K562 (cell line): ENCODE results near the gene APOB. TPM values are rescaled to one million over a fixed set of nuclear protein-coding genes. Genes with fewer than 3 reads are reported as not detected.

Experiments
- ATAC-seq: fragments of 200-7000 bp; cut with Tn5 transposase; 3 replicates; pipeline ENCODE4 v1.9.1; 2020; ENCODE audit warnings: moderate library complexity
- BruUV-seq: library from RNA; stranded (reverse); fragments of 400-500 nt; replicated peaks from 2 replicates; lab custom pipeline; 2021; lab: Mats Ljungman, UMichigan
- CTCF ChIA-PET: fragments of 300-600 bp; formaldehyde crosslinking; extraction: SDS; loops from one replicate; lab custom pipeline; 2021; ENCODE audit warnings: low intra/inter-chr PET ratio; lab: Yijun Ruan, JAX
- POLR2A ChIA-PET: fragments of 300-600, 350-650 bp; sonication (Branson Sonifier 250); formaldehyde crosslinking; extraction: SDS; loops from one replicate; lab custom pipeline; 2021; ENCODE audit warnings: antibody characterized with exemption, inconsistent platforms; lab: Yijun Ruan, JAX
- DNase-seq, 4 experiments: peaks; one replicate each; pipeline versions ENCODE4 v3.0.0 to v3.0.0-alpha.2; 2011 to 2018; ENCODE audit warnings: low spot score in 3 of 4, mixed read lengths in 3 of 4; ENCODE audit errors: extremely low read depth in 1 of 4
- FAIRE-seq: peaks from 2 replicates; lab custom pipeline; 2011; peaks lifted over from hg19 to GRCh38; lab: Jason Lieb, UNC
- H2AFZ ChIP-seq: 2 replicates; pipeline ENCODE4 v1.6.0; 2011; ENCODE audit warnings: low read depth, low read length, control low read depth, inconsistent platforms
- H3K27ac ChIP-seq: fragments of 200-600 bp; 3 replicates; pipeline ENCODE4 v1.8.0; 2011; ENCODE audit warnings: low read depth, mild to moderate bottlenecking, control low read depth, inconsistent platforms, low read length, moderate library complexity, mixed read lengths; ENCODE audit errors: extremely low read depth
- H3K27me3 ChIP-seq, 2 experiments: fragments of 300-600 bp in 1 of 2; 2 replicates in 1 of 2; 3 replicates in 1 of 2; pipeline versions ENCODE4 v1.6.0 to v1.8.0; 2011; ENCODE audit warnings: inconsistent platforms in 2 of 2, low read length in 2 of 2, mild to moderate bottlenecking in 1 of 2, mixed read lengths in 1 of 2, moderate library complexity in 1 of 2; ENCODE audit not compliant: control insufficient read depth in 2 of 2, insufficient read depth in 2 of 2
- H3K36me3 ChIP-seq: fragments of 300-600 bp; 3 replicates; pipeline ENCODE4 v1.8.0; 2011; ENCODE audit warnings: mild to moderate bottlenecking, low read length, inconsistent platforms; ENCODE audit not compliant: control insufficient read depth, insufficient read depth
- H3K4me1 ChIP-seq, 2 experiments: fragments of 200-600 bp in 1 of 2; replicated peaks in 1 of 2; 2 replicates in 1 of 2; 3 replicates in 1 of 2; pipeline versions ENCODE4 v1.5.1 to v1.8.0; 2011; ENCODE audit warnings: inconsistent platforms in 2 of 2, low read length in 2 of 2, mild to moderate bottlenecking in 1 of 2, mixed read lengths in 1 of 2, moderate library complexity in 1 of 2; ENCODE audit not compliant: control insufficient read depth in 2 of 2, insufficient read depth in 2 of 2
- H3K4me2 ChIP-seq: 2 replicates; pipeline ENCODE4 v1.6.1; 2011; ENCODE audit warnings: low read length, control low read depth, inconsistent platforms, mixed read lengths; ENCODE audit not compliant: insufficient read depth
- H3K4me3 ChIP-seq: fragments of 200-600 bp; sonication (generic), shearing (Covaris generic); 2 replicates; pipeline ENCODE4 v1.5.1; 2016; ENCODE audit warnings: control low read depth, inconsistent platforms
- H3K79me2 ChIP-seq: fragments of 200-600 bp; 3 replicates; pipeline ENCODE4 v1.8.0; 2011; ENCODE audit warnings: low read length, inconsistent platforms; ENCODE audit not compliant: control insufficient read depth, insufficient read depth
- H3K9ac ChIP-seq, 2 experiments: 2 replicates each; pipeline versions ENCODE4 v1.6.0 to v1.6.1; 2011; ENCODE audit warnings: low read depth in 2 of 2, low read length in 2 of 2, control low read depth in 1 of 2, inconsistent platforms in 1 of 2, mild to moderate bottlenecking in 1 of 2, mixed read lengths in 1 of 2; ENCODE audit not compliant: insufficient read depth in 1 of 2
- H3K9me1 ChIP-seq: one replicate; pipeline ENCODE4 v1.6.0; 2011; ENCODE audit warnings: inconsistent platforms, mild to moderate bottlenecking, low read length, moderate library complexity; ENCODE audit not compliant: control insufficient read depth, insufficient read depth
- H3K9me3 ChIP-seq: replicated peaks from 2 replicates; pipeline ENCODE4 v1.5.1; 2011; ENCODE audit warnings: low read depth, low read length, inconsistent platforms; ENCODE audit not compliant: control insufficient read depth, insufficient read depth
- H4K20me1 ChIP-seq: replicated peaks from 2 replicates; pipeline ENCODE4 v1.6.1; 2011; ENCODE audit warnings: low read length, inconsistent platforms, mixed read lengths; ENCODE audit not compliant: control insufficient read depth, insufficient read depth
- CHCHD3 ChIP-seq: fragments of 250-450 bp; sonication (Bioruptor Pico); IDR thresholded peaks from 2 replicates; pipeline ENCODE4 v2.1.2; 2022; ENCODE audit warnings: mild to moderate bottlenecking
- CTCFL ChIP-seq: IDR thresholded peaks from 2 replicates; pipeline ENCODE4 v1.6.1; 2011; ENCODE audit warnings: borderline replicate concordance, low read depth, mild to moderate bottlenecking, moderate library complexity, low read length; ENCODE audit not compliant: insufficient read depth, poor library complexity, severe bottlenecking
- ELF2 ChIP-seq: fragments of 250-450 bp; sonication (Bioruptor Pico); IDR thresholded peaks from 2 replicates; pipeline ENCODE4 v1.5.0; 2021; ENCODE audit warnings: mild to moderate bottlenecking
- ETV1 ChIP-seq: fragments of 450-650 bp; conservative IDR thresholded peaks from 2 replicates; pipeline ENCODE4 v1.6.1; 2016; ENCODE audit warnings: missing genetic modification characterization, control low read depth, low read depth, missing compliant biosample characterization
- HNRNPL ChIP-seq: fragments of 200-400 bp; formaldehyde crosslinking; IDR thresholded peaks from 2 replicates; pipeline ENCODE4 v1.6.1; 2017; ENCODE audit warnings: low read depth, mild to moderate bottlenecking, low read length
- MTA2 ChIP-seq: fragments of 450-650 bp; IDR thresholded peaks from 2 replicates; pipeline ENCODE4 v1.6.1; 2016; ENCODE audit warnings: low read depth
- NR1H2 ChIP-seq: sonication (generic); formaldehyde crosslinking; IDR thresholded peaks from 2 replicates; pipeline ENCODE4 v1.4.0; 2020; ENCODE audit warnings: mild to moderate bottlenecking, missing genetic modification reagents
- PTBP1 ChIP-seq: fragments of 200-400 bp; formaldehyde crosslinking; IDR thresholded peaks from 2 replicates; pipeline ENCODE4 v1.6.1; 2017; ENCODE audit warnings: low read depth, low read length
- RFX1 ChIP-seq: fragments of 450-650 bp; IDR thresholded peaks from 2 replicates; pipeline ENCODE4 v1.6.1; 2016; ENCODE audit warnings: mild to moderate bottlenecking, moderate library complexity
- TBP ChIP-seq: optimal IDR thresholded peaks from 2 replicates; pipeline ENCODE3; 2011; ENCODE audit warnings: low read depth, low read length, improper control_type of control experiment
- TFAM ChIP-seq: fragments of 250-450 bp; sonication (Bioruptor Pico); conservative IDR thresholded peaks from 2 replicates; pipeline ENCODE4 v1.5.0; 2021; ENCODE audit warnings: mild to moderate bottlenecking, moderate library complexity
- ZKSCAN3 ChIP-seq: fragments of 250-450 bp; sonication (Bioruptor Pico); IDR thresholded peaks from 2 replicates; pipeline ENCODE4 v1.4.0; 2020
- ZNF79 ChIP-seq: fragments of 250-450 bp; sonication (Bioruptor Pico); IDR thresholded peaks from 2 replicates; pipeline ENCODE4 v1.4.0; 2020; ENCODE audit warnings: low read depth, mild to moderate bottlenecking, moderate library complexity
- WGBS: fragments of 100-300 bp; shearing (Covaris generic); methylation state at CpG from one replicate; pipeline ENCODE4 v1.1.6; 2016; ENCODE audit warnings: low coverage, mixed read lengths; ENCODE audit not compliant: insufficient coverage; ENCODE audit errors: missing lambda C conversion rate; 5-methylcytosine and 5-hydroxymethylcytosine counted together
- in situ Hi-C: fragments of 300-500 bp; cut with MboI; formaldehyde crosslinking; loops from 4 replicates; pipeline ENCODE4 v1.15.0; 2018; ENCODE audit warnings: inconsistent platforms, mixed read lengths
- intact Hi-C: fragments of 100-400 bp; cut with micrococcal nuclease; formaldehyde crosslinking; loops from 2 replicates; pipeline ENCODE4 v1.14.2; 2022
- polyA plus RNA-seq, 8 experiments: library from polyadenylated mRNA; depleted of rRNA in 4 of 8; stranded (reverse) in 5 of 8; unstranded in 3 of 8; fragments of >200 nt; fragmentation: Nextera tagmentation in 2 of 8; fragmentation: Illumina TruSeq in 1 of 8; extraction: Ambion mirVana in 2 of 8; extraction: Trizol in 1 of 8; gene quantifications; 2 replicates each; pipeline versions ENCODE4 v1.2.1 to v1.2.3, GENCODE V29; 2011 to 2014; ENCODE audit warnings: inconsistent platforms in 1 of 8, missing spikeins in 1 of 8
- total RNA-seq, 7 experiments: library from RNA; depleted of rRNA in 6 of 7; stranded (reverse); fragments of >200 nt in 6 of 7; fragmentation: Illumina TruSeq in 2 of 7; extraction: Trizol in 2 of 7; gene quantifications; 2 replicates each; pipeline versions ENCODE4 v1.2.1 to v1.2.3, GENCODE V29; 2011 to 2021; ENCODE audit warnings: low replicate concordance in 1 of 7
- TF ChIP-seq, protein P1 (sequence below), 2 experiments: fragments of 450-650 bp; IDR thresholded peaks; 2 replicates each; pipeline ENCODE4 v1.6.1; 2016

APOB gene
- total and polyA plus RNA-seq, 9 of the 15 experiments (the other 6 are each of a cell fraction or from before 2014, with no cell fraction given): 0.73 TPM; not detected in 8

DNA sequence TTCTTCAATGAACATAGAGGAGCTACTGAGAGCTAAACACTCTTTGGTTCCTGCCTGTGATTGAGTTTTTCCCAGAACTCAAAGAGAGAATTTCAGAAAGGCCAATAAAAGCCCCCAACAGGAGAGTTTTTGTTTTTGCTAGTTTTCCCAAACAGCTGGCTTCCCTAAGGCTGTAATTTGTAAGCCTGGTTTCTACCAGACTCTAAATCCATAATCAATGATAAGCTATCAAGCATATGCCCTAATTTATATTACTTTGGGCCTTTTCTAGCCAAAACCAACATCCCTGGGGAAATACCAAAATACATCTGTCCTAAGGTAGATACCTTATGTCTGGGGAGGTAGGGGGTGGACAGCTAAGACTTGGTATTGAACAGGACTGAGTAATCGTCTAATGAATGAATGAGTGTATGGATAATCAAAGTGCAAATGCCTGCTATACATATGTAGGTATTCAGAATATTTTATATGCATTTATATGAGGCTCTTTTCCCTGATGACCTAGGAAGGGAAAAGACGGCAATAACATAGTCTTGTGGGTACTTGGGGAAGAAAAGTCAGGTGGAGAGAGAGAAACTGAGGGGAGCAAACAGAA is 26.0 kb upstream of the APOB start:
- 0% methylated on average over 2 of the region's 2 CpGs for WGBS
- in situ Hi-C loops: no loop called here

More for the DNA sequence above, 26.0 kb upstream of the APOB start:
- Histone ChIP-seq H3K79me2 (no peaks in the 10 kb centered on the region), H3K27ac (no peak overlapping the region), H3K4me2 (no peak overlapping the region), H2AFZ (no peak overlapping the region), H3K36me3 (no peaks in the 10 kb centered on the region), H3K4me3 (no peak overlapping the region), H3K9ac (no peak overlapping the region), H3K27me3 (no peaks in the 10 kb centered on the region), H3K9me1 (no peaks in the 10 kb centered on the region), H3K4me1 (no peaks in the 10 kb centered on the region), H4K20me1 (no peaks in the 10 kb centered on the region), H3K9me3 (no peaks in the 10 kb centered on the region)
- intact Hi-C loops: no loop called here
- TF ChIP-seq HNRNPL: no peak
- TF ChIP-seq NR1H2 (CRISPR knock-in tag): no peak
- TF ChIP-seq, protein P1, sequence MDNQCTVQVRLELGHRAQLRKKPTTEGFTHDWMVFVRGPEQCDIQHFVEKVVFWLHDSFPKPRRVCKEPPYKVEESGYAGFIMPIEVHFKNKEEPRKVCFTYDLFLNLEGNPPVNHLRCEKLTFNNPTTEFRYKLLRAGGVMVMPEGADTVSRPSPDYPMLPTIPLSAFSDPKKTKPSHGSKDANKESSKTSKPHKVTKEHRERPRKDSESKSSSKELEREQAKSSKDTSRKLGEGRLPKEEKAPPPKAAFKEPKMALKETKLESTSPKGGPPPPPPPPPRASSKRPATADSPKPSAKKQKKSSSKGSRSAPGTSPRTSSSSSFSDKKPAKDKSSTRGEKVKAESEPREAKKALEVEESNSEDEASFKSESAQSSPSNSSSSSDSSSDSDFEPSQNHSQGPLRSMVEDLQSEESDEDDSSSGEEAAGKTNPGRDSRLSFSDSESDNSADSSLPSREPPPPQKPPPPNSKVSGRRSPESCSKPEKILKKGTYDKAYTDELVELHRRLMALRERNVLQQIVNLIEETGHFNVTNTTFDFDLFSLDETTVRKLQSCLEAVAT (IDR thresholded peaks at IDR 0.05): no peak
- no peak for TF ChIP-seq PTBP1
- no peak for TF ChIP-seq CHCHD3 (CRISPR knock-in tag)
- no peak for TF ChIP-seq MTA2
- no peak for TF ChIP-seq TFAM (CRISPR knock-in tag)
- no peak for TF ChIP-seq CTCFL
- no peak for TF ChIP-seq ZNF79 (CRISPR knock-in tag)
- TF ChIP-seq ZKSCAN3 (CRISPR knock-in tag): no peak
- no peak for TF ChIP-seq ETV1 (tag)
- TF ChIP-seq TBP: no peak
- no peak for TF ChIP-seq RFX1
- no peak for TF ChIP-seq ELF2 (CRISPR knock-in tag)
- ChIA-PET POLR2A (no interaction called here), CTCF (no interaction called here)
- DNase-seq (no peak), FAIRE-seq (no peak), ATAC-seq (no peak)
- no TSS peak for BruUV-seq
